ENCODE measurements around the gene STKLD1.

GRCh38 chr9:133426011-133426410, 49.8 kb downstream of the STKLD1 start:
- TF ChIP-seq, protein P1, sequence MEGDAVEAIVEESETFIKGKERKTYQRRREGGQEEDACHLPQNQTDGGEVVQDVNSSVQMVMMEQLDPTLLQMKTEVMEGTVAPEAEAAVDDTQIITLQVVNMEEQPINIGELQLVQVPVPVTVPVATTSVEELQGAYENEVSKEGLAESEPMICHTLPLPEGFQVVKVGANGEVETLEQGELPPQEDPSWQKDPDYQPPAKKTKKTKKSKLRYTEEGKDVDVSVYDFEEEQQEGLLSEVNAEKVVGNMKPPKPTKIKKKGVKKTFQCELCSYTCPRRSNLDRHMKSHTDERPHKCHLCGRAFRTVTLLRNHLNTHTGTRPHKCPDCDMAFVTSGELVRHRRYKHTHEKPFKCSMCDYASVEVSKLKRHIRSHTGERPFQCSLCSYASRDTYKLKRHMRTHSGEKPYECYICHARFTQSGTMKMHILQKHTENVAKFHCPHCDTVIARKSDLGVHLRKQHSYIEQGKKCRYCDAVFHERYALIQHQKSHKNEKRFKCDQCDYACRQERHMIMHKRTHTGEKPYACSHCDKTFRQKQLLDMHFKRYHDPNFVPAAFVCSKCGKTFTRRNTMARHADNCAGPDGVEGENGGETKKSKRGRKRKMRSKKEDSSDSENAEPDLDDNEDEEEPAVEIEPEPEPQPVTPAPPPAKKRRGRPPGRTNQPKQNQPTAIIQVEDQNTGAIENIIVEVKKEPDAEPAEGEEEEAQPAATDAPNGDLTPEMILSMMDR (IDR thresholded peaks at IDR 0.05), result no peak
- no peak for TF ChIP-seq POLR2AphosphoS5 (IDR thresholded peaks at IDR 0.05)

Measured in breast epithelium (tissue), 3 donors.